CD4-positive, alpha-beta T cell (primary cell): ENCODE measurements around the gene RERE. TPM values are rescaled to one million over a fixed set of nuclear protein-coding genes. Genes with fewer than 3 reads are reported as not detected.

Source experiments
- ATAC-seq: fragments of 200-7000 bp; cut with Tn5 transposase; one replicate; pipeline ENCODE4 v1.10.0; 2022; ENCODE audit warnings: mild to moderate bottlenecking; ENCODE audit not compliant: poor library complexity
- CTCF ChIA-PET: fragments of 350-600 bp; sonication (Branson Sonifier 250); formaldehyde crosslinking; loops from one replicate; lab custom pipeline; 2021; ENCODE audit warnings: antibody characterized with exemption, inconsistent platforms; lab: Charles Lee
- POLR2A ChIA-PET: fragments of 350-600 bp; sonication (Branson Sonifier 250); formaldehyde crosslinking; loops from one replicate; lab custom pipeline; 2021; ENCODE audit warnings: antibody characterized with exemption, inconsistent platforms; lab: Charles Lee
- DNase-seq, 14 experiments: peaks; one replicate each; pipeline ENCODE4 v3.0.0-alpha.2; 2013 to 2020; ENCODE audit warnings: mixed read lengths in 2 of 14
- H3K27ac ChIP-seq, 2 donors: one replicate each; pipeline versions ENCODE4 v1.5.1 to v1.7.0; 2013; ENCODE audit warnings: low read length in 2 of 2, low read depth in 1 of 2, mild to moderate bottlenecking in 1 of 2
- H3K27me3 ChIP-seq, 2 experiments: 1 replicate in 1 of 2; 2 replicates in 1 of 2; pipeline versions ENCODE4 v1.6.1 to v1.7.0; 2013; ENCODE audit warnings: low read length in 2 of 2, control low read depth in 1 of 2, mild to moderate bottlenecking in 1 of 2, moderate library complexity in 1 of 2; ENCODE audit not compliant: insufficient read depth in 2 of 2, control insufficient read depth in 1 of 2
- H3K36me3 ChIP-seq: one replicate; pipeline ENCODE4 v1.6.1; 2013; ENCODE audit warnings: low read length, control low read depth; ENCODE audit not compliant: insufficient read depth
- H3K4me1 ChIP-seq: one replicate; pipeline ENCODE4 v1.6.1; 2013; ENCODE audit warnings: low read length, control low read depth; ENCODE audit not compliant: insufficient read depth
- H3K4me3 ChIP-seq: one replicate; pipeline ENCODE4 v1.5.1; 2013; ENCODE audit warnings: mild to moderate bottlenecking, low read length, moderate library complexity
- H3K9me3 ChIP-seq, 2 experiments: 1 replicate in 1 of 2; 2 replicates in 1 of 2; pipeline versions ENCODE4 v1.6.1 to v1.7.0; 2013; ENCODE audit warnings: low read length in 2 of 2, mild to moderate bottlenecking in 2 of 2, control low read depth in 1 of 2, moderate library complexity in 1 of 2; ENCODE audit not compliant: control insufficient read depth in 1 of 2, insufficient read depth in 1 of 2
- H3K27ac Mint-ChIP-seq: one replicate; pipeline ENCODE4 v1.8.0; 2020; ENCODE audit warnings: mixed read lengths
- H3K27me3 Mint-ChIP-seq: one replicate; pipeline ENCODE4 v1.8.0; 2021; ENCODE audit warnings: mixed read lengths
- H3K36me3 Mint-ChIP-seq: one replicate; pipeline ENCODE4 v1.8.0; 2021; ENCODE audit warnings: low read depth, mixed read lengths
- H3K4me1 Mint-ChIP-seq: one replicate; pipeline ENCODE4 v1.8.0; 2021; ENCODE audit warnings: low read depth, mixed read lengths
- H3K4me3 Mint-ChIP-seq: one replicate; pipeline ENCODE4 v1.8.0; 2020; ENCODE audit warnings: mild to moderate bottlenecking, mixed read lengths
- H3K9me3 Mint-ChIP-seq: one replicate; pipeline ENCODE4 v1.8.0; 2020; ENCODE audit warnings: mixed read lengths
- CTCF ChIP-seq: fragments of 200-600 bp; IDR thresholded peaks from one replicate; pipeline ENCODE4 v1.8.0; 2022; ENCODE audit warnings: antibody characterized with exemption, mild to moderate bottlenecking
- intact Hi-C, 2 experiments: fragments of 100-400 bp; cut with DNase I in 1 of 2; cut with micrococcal nuclease in 1 of 2; formaldehyde crosslinking; loops; one replicate each; pipeline versions ENCODE4 v1.15.1 to v1.9.0; 2023 to 2025; cut with DNase I, micrococcal nuclease
- total RNA-seq, 174 experiments: library from RNA in 2 of 174; stranded (reverse) in 2 of 174; gene quantifications; one replicate each; pipeline ENCODE4 v1.2.3 and lab custom pipeline; 2021 to 2026

The RERE gene
- total RNA-seq, 2 experiments from 2014 or later = 78.4 to 84.0 TPM

DNA sequence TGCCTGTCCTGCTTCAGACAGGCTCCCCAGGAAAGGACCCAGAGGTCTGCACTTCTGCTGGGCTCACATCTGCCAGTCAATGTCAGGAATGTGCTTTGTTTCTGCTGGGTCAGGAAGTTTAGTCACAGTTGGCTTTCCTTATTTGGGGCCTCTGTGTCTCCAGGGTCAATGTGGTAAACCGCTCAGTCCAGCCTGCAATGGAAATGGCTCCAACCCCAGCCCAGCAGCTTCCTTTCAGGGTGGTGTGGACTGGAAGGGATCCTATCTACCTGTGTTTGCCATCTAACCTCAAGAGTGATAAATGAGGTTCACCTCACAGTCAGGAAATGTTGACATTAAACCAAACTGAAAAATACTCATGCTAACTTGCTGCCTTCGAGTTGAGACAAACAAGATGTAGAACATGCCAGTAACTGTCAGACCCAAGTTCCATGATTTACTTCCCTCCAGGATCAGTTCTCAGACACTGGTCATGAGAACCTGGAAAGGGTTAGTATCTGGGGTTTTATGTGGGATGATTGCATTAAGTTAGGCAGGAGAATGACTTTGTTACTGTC is 40.8 kb upstream of the RERE start:
- H3K4me1 ChIP-seq = peaks cover 13% of the 10 kb centered on the region
- DNase-seq (peak in 1 of 14 experiments; percentile 19), ATAC-seq (peak; percentile 35)
- Mint-ChIP-seq H3K27ac (peak overlapping the region; percentile 15), H3K27me3 (no peaks in the 10 kb centered on the region), H3K4me3 (no peak overlapping the region), H3K4me1 (peaks cover 20% of the 10 kb centered on the region), H3K9me3 (no peaks in the 10 kb centered on the region), H3K36me3 (peaks cover 59% of the 10 kb centered on the region)
- no peaks in the 10 kb centered on the region for H3K27me3 ChIP-seq
- H3K36me3 ChIP-seq = peaks cover 62% of the 10 kb centered on the region
- ChIA-PET CTCF (interaction anchor here (1.3 to 3.8 kb wide), 3 partner anchors 9 to 147 kb away, joined by 3 to 26 read pairs (median 17); no protein-coding TSS in a partner anchor), POLR2A (interaction anchor here (1.9 to 3.5 kb wide), 3 partner anchors 9 to 20 kb away, joined by 6 to 21 read pairs (median 6); partner anchors contain the start of gene ENO1)
- H3K4me3 ChIP-seq = no peak overlapping the region
- intact Hi-C loops = loop anchor here in 1 of 2 experiments (2.0 kb wide), 2 partner anchors 21 to 131 kb away; partner anchors contain the start of gene ENO1
- no peak overlapping the region for H3K27ac ChIP-seq
- no peak for TF ChIP-seq CTCF
- H3K9me3 ChIP-seq = peaks cover 0 to 5% of the 10 kb centered on the region in 2 experiments

DNA sequence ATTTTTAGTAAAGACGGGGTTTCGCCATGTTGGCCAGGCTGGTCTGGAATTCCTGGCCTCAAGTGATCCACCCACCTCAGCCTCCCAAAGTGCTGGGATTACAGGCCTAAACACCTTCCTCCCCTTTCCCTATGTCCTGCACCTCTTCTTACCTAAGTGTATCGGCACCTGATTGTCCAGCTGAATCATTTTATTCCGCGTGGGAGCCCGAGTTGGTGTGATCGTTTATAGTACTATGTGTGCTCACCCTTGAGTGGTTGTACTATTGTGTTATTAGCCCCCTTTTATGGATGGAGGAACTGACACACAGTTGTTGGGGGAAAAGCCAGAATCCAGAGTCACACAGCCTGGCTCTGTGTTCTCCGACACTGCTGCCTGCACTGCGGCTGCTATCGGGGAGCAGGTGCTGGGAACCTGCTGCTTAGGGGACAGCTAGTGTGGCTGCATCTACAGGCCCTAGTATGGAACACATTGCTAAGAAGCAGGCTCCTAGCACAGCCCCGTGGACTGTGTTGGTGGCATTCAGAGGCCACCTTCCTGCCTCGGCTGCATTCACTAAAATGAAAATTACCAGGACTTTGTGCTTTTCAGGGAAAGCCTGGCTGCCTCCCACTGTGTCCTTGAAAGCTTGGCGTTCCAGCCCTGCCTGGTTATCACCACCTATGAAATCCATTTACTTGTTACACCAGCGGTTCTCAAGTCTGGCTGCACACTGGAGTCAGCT is 39.4 kb upstream of the RERE start:
- H3K36me3 Mint-ChIP-seq = peaks cover 46% of the 10 kb centered on the region
- intact Hi-C loops = no loop called here
- Histone ChIP-seq H3K27me3 (no peaks in the 10 kb centered on the region), H3K9me3 (peaks cover 0 to 5% of the 10 kb centered on the region in 2 experiments), H3K36me3 (peaks cover 49% of the 10 kb centered on the region), H3K4me1 (peaks cover 13% of the 10 kb centered on the region), H3K27ac (no peak overlapping the region), H3K4me3 (no peak overlapping the region)
- H3K4me1 Mint-ChIP-seq = peaks cover 20% of the 10 kb centered on the region
- ChIA-PET CTCF (interaction anchor here (0.5 to 3.8 kb wide), 2 partner anchors 8 to 968 kb away, joined by 3 to 26 read pairs; no protein-coding TSS in a partner anchor), POLR2A (interaction anchor here (0.6 to 2.2 kb wide), 3 partner anchors 8 to 506 kb away, joined by 3 to 6 read pairs (median 3); partner anchors contain the start of gene RERE)
- no peak for TF ChIP-seq CTCF
- no peak for DNase-seq
- ATAC-seq = no peak
- no peaks in the 10 kb centered on the region for H3K9me3 Mint-ChIP-seq
- no peak overlapping the region for H3K27ac Mint-ChIP-seq
- H3K4me3 Mint-ChIP-seq = no peak overlapping the region
- no peaks in the 10 kb centered on the region for H3K27me3 Mint-ChIP-seq

- no peak for ATAC-seq
- ChIA-PET POLR2A (no interaction called here), CTCF (interaction anchor here (0.7 kb wide), 1 partner anchor 133 kb away, joined by 3 read pairs; no protein-coding TSS in a partner anchor)
- Mint-ChIP-seq H3K36me3 (peaks cover 22% of the 10 kb centered on the region), H3K4me1 (peaks cover 9% of the 10 kb centered on the region), H3K27ac (no peak overlapping the region), H3K27me3 (no peaks in the 10 kb centered on the region), H3K9me3 (no peaks in the 10 kb centered on the region), H3K4me3 (no peak overlapping the region)
- no peaks in the 10 kb centered on the region for H3K27me3 ChIP-seq
- H3K27ac ChIP-seq = no peak overlapping the region
- no peak for TF ChIP-seq CTCF
- peaks cover 12% of the 10 kb centered on the region for H3K4me1 ChIP-seq
- no peak overlapping the region for H3K4me3 ChIP-seq
- H3K36me3 ChIP-seq = peaks cover 29% of the 10 kb centered on the region
- intact Hi-C loops = no loop called here
- H3K9me3 ChIP-seq = no peaks in the 10 kb centered on the region
- no peak for DNase-seq
These were observed 36.8 kb upstream of the RERE start for GRCh38 chr1:8854240-8854639.
